ENCODE data around the gene DDRGK1.
"Not testable (repeated sequence)": the region's sequence is repeated elsewhere in the genome, so short reads cannot be mapped to it uniquely, and the experiment has no call there.

The DDRGK1 gene

DNA sequence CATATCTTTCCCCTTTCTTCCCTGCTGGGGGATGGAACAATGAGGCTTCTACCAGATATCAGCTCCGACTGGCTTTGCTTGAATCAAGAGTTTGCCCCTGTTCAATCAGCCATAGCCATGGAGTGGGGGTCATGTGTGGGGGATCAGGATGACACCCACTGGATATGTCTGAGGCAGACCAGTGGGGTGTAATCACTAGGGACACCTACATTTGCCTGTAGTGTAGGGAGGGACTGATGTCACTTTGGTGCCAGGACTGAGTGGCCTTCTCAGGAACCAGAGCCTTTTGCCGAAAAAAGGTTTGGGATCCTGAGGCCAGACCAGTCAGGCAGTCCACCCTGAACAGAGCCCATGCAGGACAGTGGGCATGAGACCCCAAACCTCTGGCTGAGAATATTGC is 5.9 kb upstream of the DDRGK1 start:
- no peak for DNase-seq

DNA sequence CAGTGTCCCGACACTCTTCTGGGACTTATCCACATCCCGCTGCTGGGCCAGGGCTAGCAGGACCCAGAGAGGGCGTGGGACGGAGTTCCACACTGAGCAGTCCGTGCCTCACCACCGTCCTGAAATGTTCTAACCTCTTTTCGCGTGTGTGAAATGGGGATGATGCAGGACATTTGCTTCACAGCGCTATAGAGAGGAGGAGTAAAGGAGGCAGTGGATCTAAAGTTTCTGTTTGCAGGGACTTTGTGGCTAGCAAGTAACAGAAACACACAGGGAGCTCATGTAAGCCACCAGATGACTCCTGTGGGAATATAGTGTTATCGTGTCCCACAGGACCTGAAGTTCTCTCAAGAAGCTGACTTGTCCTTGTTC is 5.5 kb upstream of the DDRGK1 start:
- no peak for DNase-seq

GRCh38 chr20:3209257-3209945 is 4.9 kb upstream of the DDRGK1 start, which contains the start of gene ITPA:
Gene ITPA (plus strand): TSS chr20:3209498. CDS start chr20:3209552, 54 bp downstream.
- peak; percentile 83 for DNase-seq

DNA sequence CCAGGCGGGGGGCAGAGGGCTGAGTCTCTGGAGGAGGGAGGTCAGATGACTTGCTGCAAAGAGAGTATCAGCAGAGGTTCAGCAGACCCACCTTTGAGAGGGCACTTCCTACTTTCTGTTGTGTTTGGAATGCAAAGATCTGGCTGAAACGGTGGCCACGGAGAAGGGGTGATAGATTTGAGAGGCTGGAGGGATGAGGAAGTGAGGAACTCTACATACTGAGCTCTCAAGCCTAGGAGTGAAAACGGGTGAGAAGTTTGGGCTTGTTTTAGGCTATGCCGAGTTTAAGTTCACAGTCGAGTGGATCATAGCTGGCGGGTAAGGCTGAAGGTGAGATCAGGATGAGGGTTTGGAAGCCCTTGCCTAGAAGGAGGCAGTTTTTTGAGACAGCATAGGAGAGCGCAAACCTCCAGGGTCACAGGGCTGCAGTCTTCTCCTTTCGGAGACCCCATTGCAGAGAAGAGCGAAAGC is 4.3 kb upstream of the DDRGK1 start:
- no peak for DNase-seq

DNA sequence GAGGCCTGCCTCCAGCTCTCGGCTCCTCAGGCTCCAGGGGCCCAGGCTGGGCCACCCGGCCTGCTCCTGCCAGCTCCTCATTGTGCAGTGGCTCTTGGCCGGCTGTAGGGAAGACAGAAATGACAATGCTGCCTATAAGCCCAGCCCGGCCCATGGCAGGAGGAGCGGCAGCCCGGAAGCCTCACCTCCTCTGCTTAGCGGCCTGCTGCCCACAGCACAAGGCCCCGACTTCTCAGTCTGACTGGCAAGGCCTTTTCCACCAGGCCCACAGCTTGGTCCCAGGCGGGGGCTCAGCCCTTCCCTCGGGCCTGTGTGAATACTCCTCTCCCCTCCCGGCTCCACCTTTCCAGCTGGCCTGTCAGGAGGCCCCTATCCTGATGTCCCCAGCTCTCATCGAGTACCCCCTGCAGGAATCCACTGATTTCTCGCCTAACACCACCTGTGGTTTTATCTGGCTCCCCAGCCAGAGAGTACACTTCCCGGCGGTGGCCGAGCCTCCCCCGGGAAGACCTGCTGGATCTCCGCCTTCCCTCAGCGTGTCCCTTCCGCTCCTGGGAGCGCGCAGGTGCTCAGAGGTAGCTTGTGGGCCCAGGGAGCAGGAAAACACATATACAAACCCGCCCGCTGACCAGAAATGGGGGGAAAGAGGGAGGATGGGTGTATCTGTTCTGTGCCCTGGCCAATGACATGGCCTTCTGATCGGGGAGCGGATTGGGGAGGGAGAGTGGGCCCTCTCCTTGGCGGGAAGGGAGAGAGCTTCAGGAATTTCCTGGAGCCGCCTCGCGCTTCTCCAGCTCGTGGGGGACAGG is 963 bp downstream of the DDRGK1 start:
- DNase-seq, result peak; percentile 74

GRCh38 chr20:3202965-3203314 is 1.5 kb downstream of the DDRGK1 start:
- DNase-seq, result no peak

DNA sequence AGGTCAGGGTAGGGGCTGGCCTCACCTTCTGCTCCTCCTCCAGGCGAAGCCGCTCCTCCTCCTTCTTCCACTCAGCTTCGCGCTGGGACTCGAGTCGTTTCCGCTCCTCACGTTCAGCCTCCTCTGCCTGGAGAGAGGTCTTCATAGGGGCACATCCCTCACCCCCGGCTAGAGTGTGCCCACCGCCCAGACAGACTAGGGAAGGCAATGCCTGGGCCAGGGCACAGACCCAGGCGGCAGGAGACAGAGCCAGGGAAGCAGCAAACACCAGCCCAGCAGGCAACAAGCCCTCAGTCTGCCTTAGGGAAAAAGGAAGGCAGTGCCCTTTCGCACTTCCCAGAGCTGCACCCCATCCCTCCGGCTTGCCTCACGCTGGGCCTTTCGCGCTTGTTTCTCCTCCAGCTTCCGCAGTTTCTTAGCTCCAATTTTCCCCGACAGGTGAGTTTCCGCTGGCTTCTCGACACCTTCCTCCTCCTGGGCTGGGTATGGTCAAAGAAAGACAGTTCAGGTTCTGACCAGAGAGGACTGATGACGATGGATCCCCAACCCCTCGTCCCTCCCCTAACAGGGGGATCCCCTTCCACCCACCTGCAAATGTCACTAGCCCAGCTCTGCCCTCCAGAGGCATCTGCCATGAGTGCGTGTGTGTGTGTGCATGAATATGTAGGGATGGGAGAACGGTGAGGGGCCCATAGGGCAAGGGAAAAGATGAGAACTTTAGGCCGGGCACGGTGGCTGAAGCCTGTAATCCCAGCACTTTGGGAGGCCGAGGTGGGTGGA is 4.3 kb downstream of the DDRGK1 start:
- DNase-seq, result no peak

- no peak for DNase-seq
These were observed 5.3 kb downstream of the DDRGK1 start for GRCh38 chr20:3199206-3199605.

GRCh38 chr20:3195590-3196237 is 8.8 kb downstream of the DDRGK1 start:
- DNase-seq, result no peak

DNA sequence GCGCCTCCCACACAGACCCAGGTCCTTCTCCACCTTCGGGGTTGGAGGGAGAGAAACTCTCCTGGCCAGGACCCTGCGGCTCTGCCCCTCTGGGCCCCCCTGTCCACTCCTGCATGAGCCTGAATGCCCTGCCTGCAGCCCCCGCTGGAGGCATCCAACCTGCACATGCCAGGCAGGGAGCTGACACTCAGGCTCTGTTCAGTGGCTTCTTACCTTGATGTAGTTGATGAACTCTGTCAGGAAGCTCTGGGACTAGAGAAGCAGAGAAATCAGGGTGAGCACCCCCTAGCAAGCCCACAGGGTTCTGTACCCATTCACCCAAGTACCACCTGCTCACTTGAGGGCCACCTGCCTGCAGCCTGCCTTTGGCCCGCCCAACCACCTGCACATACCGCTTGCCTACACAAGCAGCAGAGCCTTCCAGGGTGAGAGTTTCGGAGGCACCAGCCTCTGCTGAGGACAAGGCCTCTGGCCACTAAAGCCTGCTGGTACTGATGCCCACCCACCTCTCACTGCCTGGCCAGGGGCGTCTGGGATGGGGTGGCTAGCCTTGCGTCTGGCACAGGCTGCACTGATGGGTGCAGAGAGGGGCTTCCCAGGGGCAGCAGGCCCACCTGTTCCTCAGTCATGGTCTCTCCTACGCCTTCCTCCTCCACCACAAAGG is 9.7 kb downstream of the DDRGK1 start:
- no peak for DNase-seq

GRCh38 chr20:3193806-3194616 is 10.5 kb downstream of the DDRGK1 start:
- no peak for DNase-seq

DNA sequence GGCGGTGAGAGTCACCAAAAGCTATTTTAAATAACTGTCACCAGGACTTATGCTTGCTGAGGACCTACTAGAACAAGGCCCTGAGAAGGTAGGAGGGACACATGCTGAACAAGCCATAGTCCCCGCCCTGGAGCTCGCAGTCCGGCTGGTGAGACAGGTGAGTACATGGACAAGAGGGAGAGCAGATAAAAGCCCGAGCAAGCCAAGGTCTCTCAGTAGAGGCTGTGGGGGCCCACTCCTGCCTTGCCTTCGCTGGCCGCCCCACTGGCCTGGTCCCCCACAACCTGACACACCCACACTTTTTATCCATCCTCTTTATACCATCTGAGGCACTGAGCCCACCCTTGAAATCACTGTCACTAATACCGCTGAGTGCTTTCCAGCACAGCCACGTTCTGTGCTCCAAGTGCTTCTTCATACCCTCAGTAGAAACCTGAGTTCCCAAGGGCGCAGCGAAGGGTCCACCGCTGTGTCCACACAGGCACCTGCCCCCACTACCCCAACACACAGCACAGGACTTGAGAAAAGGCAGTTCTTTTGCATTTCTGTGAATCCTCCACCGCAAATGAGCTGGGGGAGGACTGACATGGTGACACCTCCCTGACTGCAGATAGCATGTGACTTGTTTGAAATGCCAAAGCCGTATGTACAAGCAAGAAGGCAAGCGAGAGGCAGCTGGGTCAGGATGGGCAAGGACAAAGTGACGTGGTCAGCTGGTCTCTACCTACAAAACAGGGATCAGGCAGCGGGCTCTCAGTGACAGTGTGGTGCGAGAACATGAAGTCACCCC is 12.1 kb downstream of the DDRGK1 start:
- no peak for DNase-seq

GRCh38 chr20:3190681-3191111 is 13.8 kb downstream of the DDRGK1 start:
- no peak for DNase-seq

DNA sequence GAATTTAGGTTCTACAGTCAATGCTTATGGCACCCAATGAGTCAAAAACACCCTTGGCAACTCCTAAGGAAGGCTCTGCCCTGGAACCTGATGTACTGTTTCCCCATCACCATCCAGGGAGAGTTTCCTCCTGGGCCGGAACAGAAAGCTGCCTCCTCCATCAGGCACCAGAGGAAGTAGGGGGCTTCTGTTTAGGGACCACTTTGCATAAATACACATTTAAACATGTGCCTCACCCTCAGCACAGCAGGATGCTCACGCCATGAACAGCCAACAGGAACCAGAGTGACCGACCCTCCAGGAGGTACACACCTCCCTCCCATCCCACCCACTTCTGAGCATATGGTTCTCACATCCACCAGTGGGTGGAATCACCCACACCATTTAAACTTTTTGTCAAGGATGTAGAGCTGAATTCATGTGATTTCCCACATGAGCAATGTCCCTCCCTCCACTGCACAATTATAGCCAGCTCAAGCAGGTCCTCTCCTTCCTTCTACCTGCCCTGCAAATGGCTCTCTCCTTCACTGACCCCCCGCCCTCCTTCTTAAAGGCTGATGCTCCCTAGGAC is 14.8 kb downstream of the DDRGK1 start:
- no peak for DNase-seq

DNA sequence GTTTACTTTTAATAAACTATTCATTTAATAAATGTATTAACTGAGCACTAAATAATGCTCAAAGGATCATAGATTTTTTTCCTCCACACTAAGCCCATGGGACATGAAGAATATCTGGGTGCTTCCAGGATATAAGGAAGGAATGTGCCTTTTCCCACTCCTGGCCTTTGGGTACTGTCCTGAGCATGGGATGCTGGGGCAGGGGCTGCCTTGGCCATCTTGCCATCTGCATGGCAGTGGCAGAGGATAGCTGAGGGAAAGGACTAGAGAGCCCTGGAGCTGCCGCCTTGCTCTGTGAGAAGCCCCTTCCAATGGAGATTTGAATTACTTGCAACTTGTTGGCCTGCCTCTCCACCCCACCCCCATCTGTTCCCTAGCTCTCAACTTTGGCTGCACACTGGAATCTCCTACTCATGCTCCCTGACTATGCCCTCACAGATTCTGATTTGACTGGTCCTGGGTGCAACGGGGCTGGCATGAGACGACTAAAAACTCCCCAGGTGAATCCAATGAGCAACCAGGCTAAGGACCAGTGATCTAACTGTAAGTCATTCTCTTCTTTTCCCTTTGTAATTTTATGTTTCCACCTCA is 15.6 kb downstream of the DDRGK1 start:
- no peak for DNase-seq

- not testable (repeated sequence) for DNase-seq
These were observed 16.6 kb downstream of the DDRGK1 start for GRCh38 chr20:3187861-3188260.

DNA sequence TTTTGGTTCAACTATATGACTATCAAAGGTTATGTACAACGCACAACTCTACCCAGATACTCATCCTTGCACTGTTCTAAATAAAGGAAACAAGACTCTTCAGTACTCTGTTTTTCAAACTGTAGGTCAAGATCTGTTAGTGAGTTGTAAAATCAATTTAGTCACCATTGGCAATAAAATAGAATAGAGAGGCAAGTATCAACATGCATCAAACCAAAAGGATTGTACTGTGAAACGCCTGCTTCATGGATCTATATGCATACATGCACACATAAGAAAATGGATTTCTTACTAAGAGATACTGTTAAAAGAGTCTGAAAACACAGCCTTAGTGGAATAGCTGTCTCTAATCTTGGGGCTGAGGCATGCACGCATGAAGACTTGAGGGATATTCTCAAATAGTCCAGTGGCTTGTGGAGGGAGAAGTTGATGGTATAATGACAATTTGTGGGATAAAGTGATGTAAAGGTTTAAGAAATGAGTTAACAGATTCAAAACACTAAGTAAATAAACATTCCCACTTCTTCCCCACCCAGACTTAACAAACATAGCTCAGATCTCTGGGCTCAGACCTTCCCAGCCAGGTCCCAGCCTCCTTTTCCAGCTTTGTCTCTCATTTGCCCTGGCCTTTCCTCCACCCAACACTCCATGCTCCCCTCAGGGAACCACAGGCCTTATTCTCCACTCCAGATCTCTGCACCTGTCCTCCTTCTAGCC is 20.4 kb downstream of the DDRGK1 start:
- DNase-seq, result no peak

DNA sequence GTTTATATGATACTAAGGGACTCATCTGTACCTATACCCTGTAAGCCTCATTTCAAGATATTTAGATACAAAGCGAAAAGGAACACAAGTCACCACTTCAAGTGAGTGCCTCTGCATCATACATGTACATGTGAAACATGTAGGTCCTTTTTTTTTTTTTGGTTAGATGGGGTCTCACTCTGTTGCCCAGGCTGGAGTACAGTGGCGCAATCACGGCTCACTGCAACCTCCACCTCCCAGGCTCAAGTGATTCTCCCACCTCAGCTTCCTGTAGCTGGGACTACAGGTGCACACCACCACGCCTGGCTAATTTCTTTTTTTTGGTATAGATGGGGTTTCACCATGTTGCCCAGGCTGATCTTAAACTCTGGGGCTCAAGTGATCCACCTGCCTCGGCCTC is 22.1 kb downstream of the DDRGK1 start:
- not testable (repeated sequence) for DNase-seq

- no peak for DNase-seq
These were observed 23.2 kb downstream of the DDRGK1 start for GRCh38 chr20:3181270-3181669.
